NCI-H2107 treated with DMSO at 0.1 percent for 48 hours (cell line): Measurements from ENCODE around the gene APBB2.

Experiments used
- DNase-seq: peaks from one replicate; lab custom pipeline; 2025; ENCODE audit not compliant: unreplicated experiment; lab: John Stamatoyannopoulos, UW

The APBB2 gene

DNA sequence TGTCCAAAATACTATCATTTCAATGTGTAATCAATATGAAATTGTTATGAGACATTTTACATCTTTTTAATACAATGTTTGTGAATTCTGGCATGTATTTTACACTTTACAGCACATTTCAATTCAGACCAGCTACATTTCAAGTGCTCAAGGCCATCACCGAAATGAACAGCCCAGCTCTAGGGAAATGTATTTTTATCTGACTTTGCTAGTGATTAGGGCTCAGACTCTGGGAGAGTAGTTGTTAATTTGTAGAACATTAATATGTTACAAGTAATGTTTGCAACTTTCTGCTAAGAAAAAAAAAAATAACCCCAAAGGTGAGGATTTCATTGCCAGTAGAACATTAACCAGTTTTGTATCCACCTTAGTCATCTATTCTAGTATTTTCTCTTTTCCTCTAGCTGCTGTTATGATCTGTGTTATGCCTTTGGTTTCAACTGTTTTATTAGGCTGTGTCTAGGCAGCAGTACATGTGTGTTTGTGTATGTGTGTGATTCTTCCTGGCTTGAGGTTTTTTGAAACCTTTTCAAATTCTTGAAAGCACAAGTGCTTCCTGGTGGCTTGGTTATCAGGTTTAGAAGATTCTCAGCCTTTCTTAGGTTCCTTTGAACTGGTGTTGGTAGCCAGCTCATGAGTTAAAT, 338.7 kb downstream of the APBB2 start:
- DNase-seq, result no peak

- no peak for DNase-seq
Measured at GRCh38 chr4:40874901-40875300, 339.4 kb downstream of the APBB2 start.

GRCh38 chr4:40874331-40874730, 340.0 kb downstream of the APBB2 start:
- no peak for DNase-seq

DNA sequence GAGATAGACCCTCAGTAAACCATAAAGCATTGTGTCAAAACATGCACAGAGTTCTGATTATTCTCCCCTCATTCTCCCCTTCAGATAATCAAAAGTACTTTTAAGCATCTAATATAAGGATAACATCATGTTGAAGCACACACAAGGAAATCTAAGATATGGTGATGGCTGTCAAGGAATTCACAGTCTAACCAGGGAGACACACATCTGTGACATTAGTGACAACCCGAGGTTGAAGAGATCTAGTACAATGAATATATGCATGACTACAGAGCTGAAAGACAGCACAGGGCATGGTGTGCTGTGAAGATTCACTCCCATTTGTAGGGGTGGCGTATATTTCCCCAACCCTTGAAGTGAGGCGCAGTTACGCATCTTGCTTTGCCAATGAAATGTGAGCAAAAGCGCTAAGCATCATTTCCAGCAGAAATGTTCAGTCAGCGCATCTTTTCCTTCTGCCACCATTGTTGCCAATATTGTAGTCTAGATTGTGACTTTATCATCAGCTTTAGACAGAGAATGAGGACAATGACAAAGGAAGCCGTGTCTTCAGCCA, 342.6 kb downstream of the APBB2 start:
- DNase-seq, result no peak

- no peak for DNase-seq
Measured at GRCh38 chr4:40870150-40870549, 344.2 kb downstream of the APBB2 start.

DNA sequence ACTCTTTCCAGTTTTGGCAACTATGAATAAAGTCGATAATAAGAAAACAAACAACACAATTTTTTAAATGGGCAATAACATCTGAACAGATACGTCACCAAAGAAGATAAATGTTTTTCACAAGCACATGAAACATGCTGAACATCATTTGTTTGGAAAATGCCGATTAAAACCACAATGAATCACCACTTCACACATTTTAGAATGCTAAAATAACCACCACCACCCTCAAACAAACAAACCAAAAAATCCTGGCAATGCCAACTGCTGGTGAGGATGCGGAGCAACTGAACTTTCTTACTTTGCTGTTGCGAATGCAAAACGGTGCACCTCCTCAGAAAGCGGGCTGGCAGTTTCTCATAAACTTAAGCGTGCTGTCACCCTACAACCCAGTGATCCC, 348.6 kb downstream of the APBB2 start:
- DNase-seq, result no peak

DNA sequence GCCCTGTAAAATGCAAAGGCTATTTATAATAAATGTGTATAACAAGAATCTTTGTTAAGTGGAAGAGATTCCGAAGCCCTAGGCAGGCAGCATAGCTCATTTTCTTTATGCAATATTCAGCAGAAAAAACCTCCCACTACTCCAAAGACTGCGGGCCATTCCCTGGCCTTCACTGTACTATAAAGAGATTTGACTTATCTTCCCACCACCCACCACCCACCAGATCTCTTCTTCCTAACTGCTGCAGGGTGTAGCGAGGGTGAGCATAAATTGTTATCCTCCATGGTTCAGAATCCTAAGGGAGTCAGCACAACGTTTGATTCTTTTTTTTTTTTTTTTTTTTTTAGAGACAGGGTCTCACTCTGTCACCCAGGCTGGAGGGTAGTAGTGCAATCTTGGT, 349.8 kb downstream of the APBB2 start:
- DNase-seq, result no peak

DNA sequence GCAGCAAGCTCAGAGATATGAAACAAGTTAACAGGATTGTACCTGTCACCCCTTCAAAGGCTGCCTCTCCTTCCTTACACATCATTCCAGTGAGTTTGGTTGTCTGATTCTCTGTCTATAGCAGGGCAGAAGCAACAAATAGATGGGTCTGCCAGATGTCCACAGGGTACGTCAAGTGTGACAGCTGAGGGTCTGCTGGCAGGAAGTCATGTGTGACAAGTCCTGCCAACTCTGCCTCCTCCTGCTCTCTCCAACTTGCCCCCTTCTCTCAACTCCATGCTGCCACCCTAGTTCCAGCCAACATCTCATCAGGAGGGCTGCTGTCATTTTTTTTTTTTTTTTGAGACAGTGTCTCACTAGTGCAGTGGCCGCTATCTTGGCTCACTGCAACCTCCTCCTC, 355.4 kb downstream of the APBB2 start:
- no peak for DNase-seq

GRCh38 chr4:40857956-40858355, 356.4 kb downstream of the APBB2 start:
- DNase-seq, result no peak

DNA sequence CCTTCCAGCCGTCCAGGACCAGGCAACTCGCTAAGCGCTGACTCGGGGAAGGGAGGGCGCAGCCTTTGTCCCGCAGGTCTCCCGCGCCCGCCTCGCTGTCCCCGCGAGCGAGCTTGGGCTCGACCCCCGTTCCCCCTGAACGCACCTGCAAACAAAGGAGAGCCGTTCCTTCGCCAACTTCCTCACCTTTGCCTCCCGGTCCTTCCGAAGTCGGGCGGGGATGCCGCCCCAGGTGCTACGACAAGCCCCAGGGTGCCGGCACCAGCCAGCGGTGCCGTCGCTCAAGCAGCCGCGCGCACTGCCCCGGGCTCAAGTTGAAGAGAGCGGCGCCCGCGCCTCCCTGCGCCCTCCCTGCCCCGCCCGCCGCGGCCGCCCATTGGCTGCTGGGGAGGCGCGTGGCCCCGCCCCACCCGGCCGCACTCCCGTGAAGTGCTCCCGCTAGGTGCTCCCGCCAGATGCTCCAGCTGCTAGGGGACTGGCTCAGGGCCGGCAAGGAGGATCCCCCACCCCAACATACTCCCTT, 357.4 kb downstream of the APBB2 start:
- peak; percentile 17 for DNase-seq

DNA sequence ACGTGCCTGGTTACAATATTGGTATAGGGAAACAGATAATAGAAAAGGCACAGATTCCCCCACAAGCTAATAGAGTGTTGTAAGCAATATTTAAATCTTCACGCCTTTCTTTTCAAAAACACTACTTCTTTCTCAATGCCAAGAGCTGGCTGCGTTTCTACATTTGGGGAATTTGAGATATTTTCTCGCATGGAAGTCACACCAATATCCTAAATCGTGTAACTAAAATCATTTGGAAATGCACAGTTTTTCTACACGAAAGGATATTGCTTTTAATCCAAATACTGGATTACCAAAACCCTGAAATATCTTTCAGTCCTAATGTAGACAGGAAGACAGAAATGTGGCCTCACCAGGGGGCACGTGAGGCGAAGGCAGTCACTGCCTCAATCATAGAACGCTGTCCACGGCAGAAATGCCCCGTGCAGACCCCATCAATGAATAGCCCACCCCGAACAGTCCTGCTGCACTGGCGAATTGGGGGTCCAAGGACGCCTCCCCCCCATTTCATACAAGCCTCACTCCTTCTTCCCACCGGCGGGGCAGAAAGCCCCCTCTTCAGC, 358.0 kb downstream of the APBB2 start:
- no peak for DNase-seq

- DNase-seq, result no peak
Measured at GRCh38 chr4:40850496-40850895, 363.8 kb downstream of the APBB2 start.

- DNase-seq, result no peak
Measured at GRCh38 chr4:40848940-40849339, 365.4 kb downstream of the APBB2 start.

DNA sequence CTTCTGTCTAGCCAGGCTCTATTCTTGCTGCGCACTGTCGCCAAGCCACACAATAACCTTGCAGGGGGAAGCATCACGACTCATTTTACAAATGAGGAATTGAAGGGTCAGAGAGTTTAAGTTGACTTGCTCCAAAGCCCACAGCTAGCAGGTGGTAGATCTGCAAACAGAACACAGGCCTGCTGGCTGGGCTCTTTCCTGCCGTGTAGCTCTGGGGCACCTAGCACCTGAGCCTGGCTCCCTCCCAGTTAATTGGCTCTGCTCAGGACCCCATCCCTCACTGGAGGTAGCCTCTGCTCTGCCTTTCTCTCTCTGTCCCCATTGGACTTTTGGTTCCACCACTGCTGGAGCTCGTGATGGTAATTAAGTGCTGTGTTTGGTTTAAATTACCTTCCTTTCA, 366.1 kb downstream of the APBB2 start:
- peak; percentile 22 for DNase-seq

DNA sequence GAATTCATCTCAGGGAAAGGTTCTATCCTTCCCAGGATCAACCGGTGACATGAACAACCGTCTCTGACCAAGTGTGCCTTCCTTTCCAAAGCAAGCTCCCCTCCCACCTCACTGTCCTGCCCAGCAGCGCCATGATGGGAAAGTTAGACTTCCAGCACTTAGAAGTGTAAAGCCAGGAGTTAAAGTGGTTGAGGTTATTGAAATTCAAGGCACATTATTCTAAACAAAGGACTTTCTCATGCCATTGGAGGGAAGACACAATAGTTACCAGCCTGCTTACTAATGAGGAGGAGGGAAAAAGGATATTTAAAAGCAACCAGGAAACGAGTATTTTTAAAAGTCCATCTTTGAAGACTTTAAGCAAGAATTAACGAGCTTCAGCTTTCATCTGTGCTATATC, 367.8 kb downstream of the APBB2 start:
- DNase-seq, result no peak

- DNase-seq, result no peak
Measured at GRCh38 chr4:40845154-40845835, 369.0 kb downstream of the APBB2 start.

GRCh38 chr4:40844261-40844660, 370.1 kb downstream of the APBB2 start:
- no peak for DNase-seq

- DNase-seq, result no peak
Measured at GRCh38 chr4:40843696-40844095, 370.6 kb downstream of the APBB2 start.

GRCh38 chr4:40842725-40843423, 371.5 kb downstream of the APBB2 start:
- no peak for DNase-seq

- peak; percentile 59 for DNase-seq
Measured at GRCh38 chr4:40842318-40842717, 372.0 kb downstream of the APBB2 start.

- peak; percentile 77 for DNase-seq
Measured at GRCh38 chr4:40840985-40841571, 373.3 kb downstream of the APBB2 start.
